ENCODE data around the gene RUNX2.

DNA sequence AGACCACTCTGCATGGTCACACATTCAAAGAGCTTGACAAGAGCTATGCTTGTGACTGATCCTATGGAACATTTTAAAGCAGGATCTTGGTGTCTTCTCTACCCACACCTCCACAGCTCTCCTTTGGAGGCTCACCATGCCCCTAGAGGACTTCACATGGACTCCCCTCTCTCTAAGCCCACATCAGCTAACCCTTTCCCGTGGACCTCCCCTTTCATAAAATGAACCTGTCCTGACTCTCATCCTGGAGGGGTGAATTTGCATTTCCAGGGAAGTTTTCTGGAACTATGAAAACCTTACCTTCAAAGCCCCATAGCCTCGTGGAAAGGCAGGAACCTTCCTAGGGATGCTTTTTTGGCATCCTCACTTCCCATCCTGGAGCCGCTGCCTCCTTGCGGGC is 234.0 kb downstream of the RUNX2 start:
- TF ChIP-seq, protein P1, sequence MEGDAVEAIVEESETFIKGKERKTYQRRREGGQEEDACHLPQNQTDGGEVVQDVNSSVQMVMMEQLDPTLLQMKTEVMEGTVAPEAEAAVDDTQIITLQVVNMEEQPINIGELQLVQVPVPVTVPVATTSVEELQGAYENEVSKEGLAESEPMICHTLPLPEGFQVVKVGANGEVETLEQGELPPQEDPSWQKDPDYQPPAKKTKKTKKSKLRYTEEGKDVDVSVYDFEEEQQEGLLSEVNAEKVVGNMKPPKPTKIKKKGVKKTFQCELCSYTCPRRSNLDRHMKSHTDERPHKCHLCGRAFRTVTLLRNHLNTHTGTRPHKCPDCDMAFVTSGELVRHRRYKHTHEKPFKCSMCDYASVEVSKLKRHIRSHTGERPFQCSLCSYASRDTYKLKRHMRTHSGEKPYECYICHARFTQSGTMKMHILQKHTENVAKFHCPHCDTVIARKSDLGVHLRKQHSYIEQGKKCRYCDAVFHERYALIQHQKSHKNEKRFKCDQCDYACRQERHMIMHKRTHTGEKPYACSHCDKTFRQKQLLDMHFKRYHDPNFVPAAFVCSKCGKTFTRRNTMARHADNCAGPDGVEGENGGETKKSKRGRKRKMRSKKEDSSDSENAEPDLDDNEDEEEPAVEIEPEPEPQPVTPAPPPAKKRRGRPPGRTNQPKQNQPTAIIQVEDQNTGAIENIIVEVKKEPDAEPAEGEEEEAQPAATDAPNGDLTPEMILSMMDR (IDR thresholded peaks at IDR 0.05; ENCODE audit: low read depth, low read length): no peak
- TF ChIP-seq, protein P2, sequence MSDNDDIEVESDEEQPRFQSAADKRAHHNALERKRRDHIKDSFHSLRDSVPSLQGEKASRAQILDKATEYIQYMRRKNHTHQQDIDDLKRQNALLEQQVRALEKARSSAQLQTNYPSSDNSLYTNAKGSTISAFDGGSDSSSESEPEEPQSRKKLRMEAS (IDR thresholded peaks at IDR 0.05; ENCODE audit: low read depth, low read length): no peak
- TF ChIP-seq MYC (IDR thresholded peaks at IDR 0.05; ENCODE audit: low read depth, low read length): no peak

Measured in NB4 (cell line).